Endothelial cell of umbilical vein (primary cell): Measurements from ENCODE around the gene FAR1. TPM values are rescaled to one million over a fixed set of nuclear protein-coding genes. Genes with fewer than 3 reads are reported as not detected.

Source experiments
- BruUV-seq: library from RNA; stranded (reverse); fragments of 400-500 nt; replicated peaks from 2 replicates; lab custom pipeline; 2021; lab: Mats Ljungman, UMichigan
- CTCF ChIA-PET: fragments of 300-600, 350-600 bp; sonication (Branson Sonifier 250); formaldehyde crosslinking; loops from one replicate; lab custom pipeline; 2021; ENCODE audit warnings: antibody characterized with exemption, inconsistent platforms; lab: Charles Lee
- POLR2A ChIA-PET: fragments of 300-600, 350-600 bp; sonication (Branson Sonifier 250); formaldehyde crosslinking; loops from one replicate; lab custom pipeline; 2021; ENCODE audit warnings: antibody characterized with exemption, inconsistent platforms; lab: Charles Lee
- DNase-seq: peaks from one replicate; pipeline ENCODE4 v3.0.0-alpha.2; 2011; ENCODE audit warnings: low read depth, low spot score
- FAIRE-seq: peaks from 2 replicates; lab custom pipeline; 2011; peaks lifted over from hg19 to GRCh38; lab: Jason Lieb, UNC
- H2AFZ ChIP-seq: 2 replicates; pipeline ENCODE4 v1.6.0; 2012; ENCODE audit warnings: low read depth, low read length, control low read depth, inconsistent platforms
- H3K27ac ChIP-seq: 2 replicates; pipeline ENCODE4 v1.5.1; 2011; ENCODE audit warnings: low read depth, mild to moderate bottlenecking, control low read depth, low read length, moderate library complexity; ENCODE audit not compliant: insufficient read depth
- H3K27me3 ChIP-seq, 2 experiments: 2 replicates each; pipeline versions ENCODE4 v1.6.0 to v1.6.1; 2011; ENCODE audit warnings: low read length in 2 of 2, mixed read lengths in 1 of 2; ENCODE audit not compliant: control insufficient read depth in 2 of 2, insufficient read depth in 2 of 2
- H3K36me3 ChIP-seq, 2 experiments: 2 replicates in 1 of 2; 3 replicates in 1 of 2; pipeline ENCODE4 v1.5.1; 2011; ENCODE audit warnings: low read length in 2 of 2, mild to moderate bottlenecking in 1 of 2, moderate library complexity in 1 of 2; ENCODE audit not compliant: control insufficient read depth in 2 of 2, insufficient read depth in 2 of 2; ENCODE audit errors: extremely low read depth in 1 of 2
- H3K4me1 ChIP-seq: 3 replicates; pipeline ENCODE4 v1.5.1; 2011; ENCODE audit warnings: mild to moderate bottlenecking, low read length; ENCODE audit not compliant: control insufficient read depth, insufficient read depth; ENCODE audit errors: extremely low read depth
- H3K4me2 ChIP-seq: 2 replicates; pipeline ENCODE4 v1.6.1; 2011; ENCODE audit warnings: low read length, control low read depth, mixed read lengths; ENCODE audit not compliant: insufficient read depth
- H3K4me3 ChIP-seq, 3 experiments: fragments of 200-600 bp in 1 of 3; sonication (generic), shearing (Covaris generic) in 1 of 3; replicated peaks in 1 of 3; 2 replicates each; pipeline ENCODE4 v1.5.1; 2011 to 2016; ENCODE audit warnings: control low read depth in 3 of 3, low read length in 3 of 3, mild to moderate bottlenecking in 2 of 3, inconsistent platforms in 1 of 3, low read depth in 1 of 3, moderate library complexity in 1 of 3; ENCODE audit not compliant: insufficient read depth in 1 of 3
- H3K79me2 ChIP-seq: 2 replicates; pipeline ENCODE4 v1.6.0; 2012; ENCODE audit warnings: low read length, inconsistent platforms; ENCODE audit not compliant: control insufficient read depth, insufficient read depth
- H3K9ac ChIP-seq: replicated peaks from 2 replicates; pipeline ENCODE3; 2011; ENCODE audit warnings: low read length, control low read depth; ENCODE audit not compliant: insufficient read depth; ENCODE audit errors: extremely low read depth
- H3K9me1 ChIP-seq: replicated peaks from 3 replicates; pipeline ENCODE4 v1.6.0; 2011; ENCODE audit warnings: mild to moderate bottlenecking, low read length; ENCODE audit not compliant: control insufficient read depth, insufficient read depth; ENCODE audit errors: extremely low read depth
- H3K9me3 ChIP-seq: replicated peaks from 2 replicates; pipeline ENCODE4 v1.5.1; 2012; ENCODE audit warnings: low read length, inconsistent platforms; ENCODE audit not compliant: control insufficient read depth, insufficient read depth
- H4K20me1 ChIP-seq: replicated peaks from 2 replicates; pipeline ENCODE3; 2011; ENCODE audit warnings: mild to moderate bottlenecking, low read length; ENCODE audit not compliant: control insufficient read depth, insufficient read depth; ENCODE audit errors: extremely low read depth
- CTCF ChIP-seq, 2 donors: IDR thresholded peaks; 1 replicate in 1 of 2; 2 replicates in 1 of 2; pipeline ENCODE4 v1.5.1; 2011; ENCODE audit warnings: low read length in 2 of 2, mild to moderate bottlenecking in 2 of 2, moderate library complexity in 2 of 2, control low read depth in 1 of 2, inconsistent platforms in 1 of 2, low read depth in 1 of 2; ENCODE audit not compliant: insufficient read depth in 1 of 2; ENCODE audit errors: extremely low read depth in 1 of 2
- EZH2 ChIP-seq: IDR thresholded peaks from 2 replicates; pipeline ENCODE4 v1.6.1; 2012; ENCODE audit warnings: borderline replicate concordance, low read depth, mild to moderate bottlenecking, moderate library complexity, low read length, inconsistent platforms; ENCODE audit not compliant: severe bottlenecking
- FOS ChIP-seq: IDR thresholded peaks from 2 replicates; pipeline ENCODE4 v1.6.1; 2011; ENCODE audit warnings: mild to moderate bottlenecking, low read length, moderate library complexity, borderline replicate concordance; ENCODE audit not compliant: insufficient read depth
- GATA2 ChIP-seq: IDR thresholded peaks from 2 replicates; pipeline ENCODE4 v1.7.0; 2011; ENCODE audit warnings: low read depth, mild to moderate bottlenecking, moderate library complexity, mixed read lengths, low read length; ENCODE audit not compliant: insufficient read length, insufficient read depth
- JUN ChIP-seq: IDR thresholded peaks from 2 replicates; pipeline ENCODE4 v1.6.1; 2011; ENCODE audit warnings: borderline replicate concordance, low read depth; ENCODE audit not compliant: insufficient read length, insufficient read depth
- MAX ChIP-seq: IDR thresholded peaks from 2 replicates; pipeline ENCODE4 v1.6.1; 2011; ENCODE audit not compliant: insufficient read depth, insufficient read length
- MYC ChIP-seq: IDR thresholded peaks from one replicate; pipeline ENCODE4 v1.6.1; 2011; ENCODE audit warnings: mild to moderate bottlenecking, low read depth, low read length
- POLR2A ChIP-seq: IDR thresholded peaks from 2 replicates; pipeline ENCODE4 v1.6.1; 2012; ENCODE audit warnings: low read depth, mild to moderate bottlenecking, control low read depth, low read length
- POLR2AphosphoS5 ChIP-seq: IDR thresholded peaks from 2 replicates; pipeline ENCODE4 v1.6.1; 2012; ENCODE audit warnings: low read depth, mild to moderate bottlenecking, control low read depth, low read length, moderate library complexity; ENCODE audit not compliant: insufficient read depth
- dilution Hi-C: fragments of 300-500 bp; cut with MboI; formaldehyde crosslinking; loops from one replicate; pipeline ENCODE4 v1.15.0; 2019; ENCODE audit warnings: low sequenced_read_pairs; ENCODE audit not compliant: extremely low pct_ligation_motif_present
- intact Hi-C: fragments of 100-400 bp; cut with micrococcal nuclease; formaldehyde crosslinking; loops from one replicate; pipeline ENCODE4 v1.10.0; 2022
- polyA plus RNA-seq, 4 experiments: library from polyadenylated mRNA; depleted of rRNA in 3 of 4; stranded (reverse) in 3 of 4; unstranded in 1 of 4; fragments of >200 nt; gene quantifications; 2 replicates each; pipeline versions ENCODE4 v1.2.1 to v1.2.3, GENCODE V29; 2011 to 2012; ENCODE audit warnings: missing spikeins in 1 of 4
- total RNA-seq: library from RNA; stranded (reverse); gene quantifications from 2 replicates; pipeline ENCODE4 v1.2.3, GENCODE V29; 2021

The FAR1 gene
- total and polyA plus RNA-seq, 2 donors (not counting 3 experiments of a cell fraction or from before 2014, with no cell fraction given) = 29.5 to 76.4 TPM

DNA sequence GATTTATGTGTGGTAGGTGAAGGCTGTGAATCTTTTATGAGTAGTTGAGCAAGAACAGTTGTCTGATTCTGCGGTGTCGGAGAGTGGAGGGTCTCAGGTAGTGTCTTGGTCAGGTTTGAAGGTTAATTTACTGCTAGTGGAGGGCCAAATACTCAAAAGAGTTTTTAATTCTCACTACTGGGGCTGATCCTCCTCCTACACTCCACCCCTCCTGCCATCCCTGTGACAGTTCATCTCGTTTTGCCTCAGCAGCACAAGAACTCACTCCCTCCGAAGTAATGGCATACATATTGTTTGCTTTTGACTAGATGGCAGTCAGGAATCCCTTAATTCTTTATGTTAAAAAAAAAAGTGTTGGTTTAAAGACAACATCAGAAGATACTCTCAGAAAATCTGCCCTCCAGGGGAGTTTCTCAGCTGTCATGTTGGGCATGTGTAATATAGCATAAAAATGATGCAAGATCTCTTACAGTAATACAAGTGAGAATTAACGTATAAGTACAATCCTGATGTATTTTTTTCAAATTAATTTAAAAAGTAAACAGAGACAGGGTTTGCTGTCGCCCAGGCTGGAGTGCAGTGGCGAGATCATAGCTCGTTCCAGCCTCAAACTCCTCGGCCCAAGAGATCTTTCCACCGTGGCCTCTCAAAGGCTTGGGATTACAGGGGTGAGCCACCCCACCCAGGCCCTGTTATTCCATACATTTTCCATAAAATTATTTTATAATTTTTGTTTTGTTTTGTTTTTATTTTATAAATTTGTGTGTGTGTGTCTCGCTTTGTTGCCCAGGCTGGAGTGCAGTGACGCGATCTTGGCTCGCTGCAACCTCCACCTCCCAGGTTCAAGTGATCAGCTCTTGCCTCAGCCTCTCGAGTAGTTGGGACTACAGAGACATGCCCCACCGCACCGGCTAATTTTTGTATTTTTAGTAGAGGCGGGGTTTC is 1.3 kb downstream of the FAR1 start:
- H3K9me3 ChIP-seq = no peaks in the 10 kb centered on the region
- peaks cover 62% of the 10 kb centered on the region for H3K79me2 ChIP-seq
- TSS peak; percentile 21 for BruUV-seq
- H3K4me2 ChIP-seq = peak overlapping the region; percentile 86
- no peaks in the 10 kb centered on the region for H3K27me3 ChIP-seq
- peaks cover 7% of the 10 kb centered on the region for H4K20me1 ChIP-seq
- no peak for TF ChIP-seq GATA2
- no peak for TF ChIP-seq JUN
- no peak for TF ChIP-seq CTCF (IDR thresholded peaks at IDR 0.05; ENCODE audit: extremely low read depth in 1 of 2, insufficient read depth in 1 of 2, low read depth in 1 of 2, low read length in 2 of 2)
- no peak for TF ChIP-seq FOS
- no peak for TF ChIP-seq MAX
- no peak for TF ChIP-seq POLR2AphosphoS5
- no peak for TF ChIP-seq EZH2
- no peak for TF ChIP-seq POLR2A
- TF ChIP-seq MYC = no peak
- H3K27ac ChIP-seq = peak overlapping the region; percentile 46
- peak overlapping the region; percentile 61 to 95 (median 90) for H3K4me3 ChIP-seq
- H3K4me1 ChIP-seq = peaks cover 11% of the 10 kb centered on the region
- no peak overlapping the region for H2AFZ ChIP-seq
- CTCF ChIA-PET = no interaction called here
- POLR2A ChIA-PET = no interaction called here
- peak overlapping the region; percentile 80 for H3K9ac ChIP-seq
- intact Hi-C loops (loop anchor here (5.0 kb wide), 2 partner anchors 208 to 463 kb away; partner anchors contain the start of gene BTBD10), dilution Hi-C loops (no loop called here)
- FAIRE-seq = no peak
- no peaks in the 10 kb centered on the region for H3K36me3 ChIP-seq
- no peak for DNase-seq
- H3K9me1 ChIP-seq = no peaks in the 10 kb centered on the region
